Measurements from ENCODE around the gene C19orf81.

DNA sequence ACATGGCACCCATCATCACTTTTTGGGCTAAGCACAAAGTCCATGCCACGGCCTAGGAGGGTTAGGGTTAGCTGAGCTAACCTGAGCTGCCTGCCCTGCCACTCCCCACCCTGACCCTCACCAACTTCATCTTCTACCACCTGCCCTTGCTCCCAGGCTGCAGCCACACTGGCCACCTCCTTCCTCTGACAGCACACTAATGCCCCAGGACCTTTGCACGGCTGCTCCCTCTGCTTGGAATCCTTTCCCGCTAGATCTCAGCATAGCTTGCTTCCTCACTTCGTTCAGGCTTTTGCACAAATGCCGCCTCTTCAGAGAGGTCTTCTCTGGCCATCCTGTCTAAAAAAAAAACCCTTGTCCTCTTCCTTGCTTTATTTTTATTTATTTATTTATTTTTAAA is 57.1 kb downstream of the C19orf81 start:
- TF ChIP-seq, protein P1, sequence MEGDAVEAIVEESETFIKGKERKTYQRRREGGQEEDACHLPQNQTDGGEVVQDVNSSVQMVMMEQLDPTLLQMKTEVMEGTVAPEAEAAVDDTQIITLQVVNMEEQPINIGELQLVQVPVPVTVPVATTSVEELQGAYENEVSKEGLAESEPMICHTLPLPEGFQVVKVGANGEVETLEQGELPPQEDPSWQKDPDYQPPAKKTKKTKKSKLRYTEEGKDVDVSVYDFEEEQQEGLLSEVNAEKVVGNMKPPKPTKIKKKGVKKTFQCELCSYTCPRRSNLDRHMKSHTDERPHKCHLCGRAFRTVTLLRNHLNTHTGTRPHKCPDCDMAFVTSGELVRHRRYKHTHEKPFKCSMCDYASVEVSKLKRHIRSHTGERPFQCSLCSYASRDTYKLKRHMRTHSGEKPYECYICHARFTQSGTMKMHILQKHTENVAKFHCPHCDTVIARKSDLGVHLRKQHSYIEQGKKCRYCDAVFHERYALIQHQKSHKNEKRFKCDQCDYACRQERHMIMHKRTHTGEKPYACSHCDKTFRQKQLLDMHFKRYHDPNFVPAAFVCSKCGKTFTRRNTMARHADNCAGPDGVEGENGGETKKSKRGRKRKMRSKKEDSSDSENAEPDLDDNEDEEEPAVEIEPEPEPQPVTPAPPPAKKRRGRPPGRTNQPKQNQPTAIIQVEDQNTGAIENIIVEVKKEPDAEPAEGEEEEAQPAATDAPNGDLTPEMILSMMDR (IDR thresholded peaks at IDR 0.05; ENCODE audit: borderline replicate concordance, extremely low read depth, low read length, poor library complexity, severe bottlenecking): no peak
- no peak for TF ChIP-seq EZH2 (IDR thresholded peaks at IDR 0.05; ENCODE audit: borderline replicate concordance, low read depth, low read length, severe bottlenecking)

Data from DND-41 (cell line).